DOHH2 (cell line): ENCODE data around the gene AP1S3.

Source experiments
- EZH2phosphoT487 ChIP-seq: fragments of 200-600 bp; sonication (generic); IDR thresholded peaks from 2 replicates; pipeline ENCODE4 v1.6.1; 2017; ENCODE audit warnings: borderline replicate concordance, mild to moderate bottlenecking, antibody characterized with exemption, low read length, moderate library complexity, mixed read lengths
- TF ChIP-seq, protein P1 (sequence below): fragments of 200-600 bp; sonication (generic); IDR thresholded peaks from one replicate; pipeline ENCODE4 v1.5.1; 2014; ENCODE audit warnings: antibody characterized with exemption, mild to moderate bottlenecking, low read depth, low read length; ENCODE audit not compliant: poor library complexity, severe bottlenecking

DNA sequence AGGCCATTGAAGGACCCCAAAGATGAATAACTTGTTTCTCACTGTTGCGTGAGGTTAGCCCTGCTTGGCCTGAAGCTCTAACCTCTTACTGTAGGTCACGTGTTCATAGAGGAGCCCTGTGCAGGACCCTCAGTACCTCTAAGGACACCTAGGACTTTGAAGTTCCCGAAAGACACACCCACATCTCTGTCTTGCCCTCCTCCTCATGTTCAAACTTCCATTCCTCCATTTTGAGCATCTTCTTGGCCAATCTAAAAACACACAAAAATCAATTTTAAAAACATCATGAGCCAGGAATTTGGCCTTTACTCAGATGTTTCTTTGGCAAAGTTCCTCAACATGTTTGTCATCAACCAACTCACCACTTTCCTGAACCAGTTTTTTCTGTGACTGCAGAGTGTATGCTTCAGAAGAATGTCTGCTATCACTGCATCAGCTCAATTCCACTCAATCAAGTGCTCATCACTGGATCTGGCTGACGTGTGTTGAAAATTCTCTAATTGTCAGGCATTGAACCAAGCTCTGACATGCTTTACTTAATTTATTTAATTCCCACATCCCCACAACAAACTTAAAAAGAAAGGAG lies 101.6 kb downstream of the AP1S3 start:
- TF ChIP-seq, protein P1, sequence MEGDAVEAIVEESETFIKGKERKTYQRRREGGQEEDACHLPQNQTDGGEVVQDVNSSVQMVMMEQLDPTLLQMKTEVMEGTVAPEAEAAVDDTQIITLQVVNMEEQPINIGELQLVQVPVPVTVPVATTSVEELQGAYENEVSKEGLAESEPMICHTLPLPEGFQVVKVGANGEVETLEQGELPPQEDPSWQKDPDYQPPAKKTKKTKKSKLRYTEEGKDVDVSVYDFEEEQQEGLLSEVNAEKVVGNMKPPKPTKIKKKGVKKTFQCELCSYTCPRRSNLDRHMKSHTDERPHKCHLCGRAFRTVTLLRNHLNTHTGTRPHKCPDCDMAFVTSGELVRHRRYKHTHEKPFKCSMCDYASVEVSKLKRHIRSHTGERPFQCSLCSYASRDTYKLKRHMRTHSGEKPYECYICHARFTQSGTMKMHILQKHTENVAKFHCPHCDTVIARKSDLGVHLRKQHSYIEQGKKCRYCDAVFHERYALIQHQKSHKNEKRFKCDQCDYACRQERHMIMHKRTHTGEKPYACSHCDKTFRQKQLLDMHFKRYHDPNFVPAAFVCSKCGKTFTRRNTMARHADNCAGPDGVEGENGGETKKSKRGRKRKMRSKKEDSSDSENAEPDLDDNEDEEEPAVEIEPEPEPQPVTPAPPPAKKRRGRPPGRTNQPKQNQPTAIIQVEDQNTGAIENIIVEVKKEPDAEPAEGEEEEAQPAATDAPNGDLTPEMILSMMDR: no peak
- no peak for TF ChIP-seq EZH2phosphoT487
